HEK293 (cell line): ENCODE data around the gene MFSD2B.
A peak's percentile ranks its signal among the peaks of the same experiment; 100 is the strongest.

Experiments used
- CTCF ChIA-PET: fragments of 350-600 bp; formaldehyde crosslinking; extraction: SDS; loops from one replicate; lab custom pipeline; 2021; ENCODE audit warnings: antibody characterized with exemption; lab: Yijun Ruan, JAX
- POLR2A ChIA-PET: fragments of 300-600 bp; formaldehyde crosslinking; extraction: SDS; loops from one replicate; lab custom pipeline; 2020; ENCODE audit warnings: antibody characterized with exemption, inconsistent platforms; lab: Yijun Ruan, JAX
- H3K27ac ChIP-seq: fragments of 200-500 bp; sonication (Bioruptor generic); 2 replicates; pipeline ENCODE4 v1.5.1; 2014; ENCODE audit warnings: low read depth, low read length, control low read depth, inconsistent platforms; ENCODE audit errors: extremely low read depth
- H3K36me3 ChIP-seq, 2 experiments: fragments of 200-500 bp in 1 of 2; sonication (Bioruptor generic) in 1 of 2; 1 replicate in 1 of 2; 2 replicates in 1 of 2; pipeline ENCODE4 v1.5.1; 2014 to 2017; ENCODE audit warnings: inconsistent platforms in 2 of 2, low read length in 2 of 2; ENCODE audit not compliant: control insufficient read depth in 2 of 2, insufficient read depth in 1 of 2
- H3K4me1 ChIP-seq: fragments of 200-500 bp; sonication (Bioruptor generic); 2 replicates; pipeline ENCODE4 v1.5.1; 2014; ENCODE audit warnings: mild to moderate bottlenecking, low read length, inconsistent platforms; ENCODE audit not compliant: control insufficient read depth, insufficient read depth
- H3K4me3 ChIP-seq: 2 replicates; pipeline ENCODE4 v1.5.1; 2011; ENCODE audit warnings: low read depth, mild to moderate bottlenecking, control low read depth, low read length, moderate library complexity
- H3K9me3 ChIP-seq: fragments of 200-500 bp; sonication (Bioruptor generic); 2 replicates; pipeline ENCODE4 v1.5.1; 2014; ENCODE audit warnings: low read depth, low read length, inconsistent platforms; ENCODE audit not compliant: control insufficient read depth, insufficient read depth
- HOXC10 ChIP-seq: sonication (generic); formaldehyde crosslinking; IDR thresholded peaks from 2 replicates; pipeline ENCODE4 v1.8.1; 2023; ENCODE audit warnings: mild to moderate bottlenecking, missing genetic modification reagents
- INSM2 ChIP-seq: fragments of 450-650 bp; formaldehyde crosslinking; IDR thresholded peaks from 2 replicates; pipeline ENCODE4 v1.5.1; 2016; ENCODE audit warnings: missing biosample characterization, missing genetic modification characterization
- KLF9 ChIP-seq: fragments of 450-650 bp; formaldehyde crosslinking; IDR thresholded peaks from 2 replicates; pipeline ENCODE4 v1.5.1; 2016; ENCODE audit warnings: missing biosample characterization, missing genetic modification characterization, low read depth
- PRDM10 ChIP-seq: fragments of 450-650 bp; formaldehyde crosslinking; IDR thresholded peaks from 2 replicates; pipeline ENCODE4 v1.5.1; 2016; ENCODE audit warnings: missing biosample characterization, missing genetic modification characterization
- SP3 ChIP-seq: fragments of 450-650 bp; formaldehyde crosslinking; IDR thresholded peaks from 2 replicates; pipeline ENCODE4 v1.5.1; 2016; ENCODE audit warnings: missing biosample characterization, missing genetic modification characterization
- WT1 ChIP-seq: fragments of 450-650 bp; formaldehyde crosslinking; IDR thresholded peaks from 2 replicates; pipeline ENCODE4 v1.5.1; 2016; ENCODE audit warnings: missing biosample characterization, missing genetic modification characterization
- ZBTB17 ChIP-seq: fragments of 450-650 bp; formaldehyde crosslinking; IDR thresholded peaks from 2 replicates; pipeline ENCODE4 v1.5.1; 2016; ENCODE audit warnings: missing biosample characterization, missing genetic modification characterization
- ZBTB20 ChIP-seq: fragments of 450-650 bp; formaldehyde crosslinking; IDR thresholded peaks from 2 replicates; pipeline ENCODE4 v1.5.1; 2016; ENCODE audit warnings: missing biosample characterization, missing genetic modification characterization
- ZBTB49 ChIP-seq: fragments of 450-650 bp; formaldehyde crosslinking; IDR thresholded peaks from 2 replicates; pipeline ENCODE4 v1.5.1; 2016; ENCODE audit warnings: missing biosample characterization, missing genetic modification characterization, low read depth
- ZEB2 ChIP-seq: fragments of 450-650 bp; formaldehyde crosslinking; IDR thresholded peaks from 2 replicates; pipeline ENCODE4 v1.5.1; 2016; ENCODE audit warnings: missing biosample characterization, missing genetic modification characterization
- ZNF302 ChIP-seq: fragments of 450-650 bp; formaldehyde crosslinking; IDR thresholded peaks from 2 replicates; pipeline ENCODE4 v1.5.1; 2016; ENCODE audit warnings: missing biosample characterization, missing genetic modification characterization, low read depth
- ZNF394 ChIP-seq: fragments of 450-650 bp; formaldehyde crosslinking; IDR thresholded peaks from 2 replicates; pipeline ENCODE4 v1.5.1; 2016; ENCODE audit warnings: missing biosample characterization, missing genetic modification characterization, mild to moderate bottlenecking, moderate library complexity, borderline replicate concordance
- ZNF404 ChIP-seq: fragments of 450-650 bp; formaldehyde crosslinking; IDR thresholded peaks from 2 replicates; pipeline ENCODE4 v1.5.1; 2017; ENCODE audit warnings: missing biosample characterization, missing genetic modification characterization
- ZNF473 ChIP-seq: fragments of 450-650 bp; formaldehyde crosslinking; IDR thresholded peaks from 2 replicates; pipeline ENCODE4 v1.5.1; 2017; ENCODE audit warnings: missing biosample characterization, missing genetic modification characterization
- ZNF600 ChIP-seq: fragments of 450-650 bp; formaldehyde crosslinking; IDR thresholded peaks from 2 replicates; pipeline ENCODE4 v1.5.1; 2016; ENCODE audit warnings: missing biosample characterization, missing genetic modification characterization
- ZNF623 ChIP-seq: fragments of 450-650 bp; formaldehyde crosslinking; IDR thresholded peaks from 2 replicates; pipeline ENCODE4 v1.5.1; 2016; ENCODE audit warnings: missing biosample characterization, missing genetic modification characterization
- ZNF704 ChIP-seq: fragments of 450-650 bp; formaldehyde crosslinking; IDR thresholded peaks from 2 replicates; pipeline ENCODE4 v1.5.1; 2016; ENCODE audit warnings: missing biosample characterization, missing genetic modification characterization
- ZNF830 ChIP-seq: fragments of 450-650 bp; IDR thresholded peaks from 2 replicates; pipeline ENCODE4 v1.5.0; 2018; ENCODE audit warnings: missing biosample characterization, missing genetic modification characterization, low read depth, mild to moderate bottlenecking, moderate library complexity
- ZSCAN16 ChIP-seq: fragments of 450-650 bp; formaldehyde crosslinking; IDR thresholded peaks from 2 replicates; pipeline ENCODE4 v1.5.1; 2016; ENCODE audit warnings: missing biosample characterization, missing genetic modification characterization
- TF ChIP-seq, protein P1 (sequence below): fragments of 450-650 bp; formaldehyde crosslinking; IDR thresholded peaks from 2 replicates; pipeline ENCODE4 v1.5.1; 2016; ENCODE audit warnings: missing biosample characterization, missing genetic modification characterization

The MFSD2B gene

GRCh38 chr2:24015562-24016375 is 5.9 kb downstream of the MFSD2B start:
- Histone ChIP-seq H3K27ac (no peak overlapping the region), H3K9me3 (no peaks in the 10 kb centered on the region), H3K4me3 (no peak overlapping the region), H3K4me1 (no peaks in the 10 kb centered on the region)
- POLR2A ChIA-PET = interaction anchor here (0.9 to 1.4 kb wide), 2 partner anchors 31 to 61 kb away, joined by 3 to 6 read pairs; partner anchors contain the start of genes SF3B6 and WDCP
- CTCF ChIA-PET = interaction anchor here (0.7 kb wide), 1 partner anchor 20 kb away, joined by 3 read pairs; no protein-coding TSS in a partner anchor
- 0 out of 2 replicates have a peak, but pooled peaks have one; percentile 21 for TF ChIP-seq WT1 (tag by site-specific recombination)
- TF ChIP-seq ZBTB17 (tag by site-specific recombination) = 0 out of 2 replicates have a peak, but pooled peaks have one; percentile 36
- TF ChIP-seq ZEB2 (tag by site-specific recombination) = no peak
- TF ChIP-seq, protein P1, sequence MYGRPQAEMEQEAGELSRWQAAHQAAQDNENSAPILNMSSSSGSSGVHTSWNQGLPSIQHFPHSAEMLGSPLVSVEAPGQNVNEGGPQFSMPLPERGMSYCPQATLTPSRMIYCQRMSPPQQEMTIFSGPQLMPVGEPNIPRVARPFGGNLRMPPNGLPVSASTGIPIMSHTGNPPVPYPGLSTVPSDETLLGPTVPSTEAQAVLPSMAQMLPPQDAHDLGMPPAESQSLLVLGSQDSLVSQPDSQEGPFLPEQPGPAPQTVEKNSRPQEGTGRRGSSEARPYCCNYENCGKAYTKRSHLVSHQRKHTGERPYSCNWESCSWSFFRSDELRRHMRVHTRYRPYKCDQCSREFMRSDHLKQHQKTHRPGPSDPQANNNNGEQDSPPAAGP = 0 out of 2 replicates have a peak, but pooled peaks have one; percentile 22
- no peak for TF ChIP-seq HOXC10
- peak; percentile 67 for TF ChIP-seq ZBTB20 (tag by site-specific recombination)
- TF ChIP-seq, all 188 proteins: peak for 4
- no peaks in the 10 kb centered on the region for H3K36me3 ChIP-seq

DNA sequence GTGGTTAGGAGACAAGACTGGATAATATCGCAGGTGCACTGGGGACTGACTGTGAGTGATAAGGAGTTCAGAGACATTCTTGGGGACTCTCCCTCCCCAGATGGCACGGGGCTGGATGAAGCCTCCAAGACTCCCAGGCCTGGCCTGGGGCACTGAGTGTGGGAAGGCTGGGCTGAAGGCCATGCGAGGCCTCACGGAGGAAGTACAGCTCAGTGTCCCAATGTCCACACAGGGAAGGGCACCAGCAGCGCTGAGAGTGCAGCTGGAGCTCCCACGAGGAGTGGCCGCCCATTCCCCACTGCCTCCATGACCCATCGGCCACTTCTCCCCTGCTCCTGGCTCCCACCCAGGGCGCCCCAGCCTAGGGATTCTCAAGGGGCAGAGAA is 6.5 kb downstream of the MFSD2B start:
- H3K36me3 ChIP-seq = no peaks in the 10 kb centered on the region
- ChIA-PET CTCF (interaction anchor here (0.7 kb wide), 1 partner anchor 21 kb away, joined by 3 read pairs; no protein-coding TSS in a partner anchor), POLR2A (interaction anchor here (0.9 kb wide), 1 partner anchor 60 kb away, joined by 3 read pairs; the partner anchor contains the start of gene SF3B6)
- no peak overlapping the region for H3K4me3 ChIP-seq
- no peaks in the 10 kb centered on the region for H3K4me1 ChIP-seq
- TF ChIP-seq ZNF704 (tag by site-specific recombination) (no peak), ZNF623 (tag by site-specific recombination) (no peak), ZNF600 (tag by site-specific recombination) (no peak), ZNF394 (tag by site-specific recombination) (no peak), ZNF302 (tag by site-specific recombination) (no peak), ZNF830 (tag by site-specific recombination) (no peak), PRDM10 (tag by site-specific recombination) (no peak), SP3 (no peak), ZNF404 (tag by site-specific recombination) (no peak), ZSCAN16 (no peak), KLF9 (tag by site-specific recombination) (no peak), ZNF473 (tag by site-specific recombination) (no peak), ZBTB49 (tag by site-specific recombination) (no peak), INSM2 (tag by site-specific recombination) (no peak)
- H3K27ac ChIP-seq = no peak overlapping the region
- no peaks in the 10 kb centered on the region for H3K9me3 ChIP-seq
